Nephron progenitor cell (in vitro differentiated cells): Measurements from ENCODE around the gene OVAAL.

Experiments
- DNase-seq: peaks from one replicate; pipeline ENCODE4 v3.0.0; 2021
- H3K27ac Mint-ChIP-seq: 2 replicates; pipeline ENCODE4 v1.8.0; 2021; ENCODE audit warnings: mild to moderate bottlenecking, moderate library complexity, mixed read lengths
- H3K27me3 Mint-ChIP-seq: 2 replicates; pipeline ENCODE4 v1.8.0; 2021; ENCODE audit warnings: mild to moderate bottlenecking, low read depth, mixed read lengths; ENCODE audit not compliant: poor library complexity
- H3K36me3 Mint-ChIP-seq: 2 replicates; pipeline ENCODE4 v1.8.0; 2021; ENCODE audit warnings: low read depth, mixed read lengths
- H3K4me1 Mint-ChIP-seq: 2 replicates; pipeline ENCODE4 v1.8.0; 2021; ENCODE audit warnings: mixed read lengths
- H3K4me3 Mint-ChIP-seq: 2 replicates; pipeline ENCODE4 v1.8.0; 2021; ENCODE audit warnings: mild to moderate bottlenecking, moderate library complexity, mixed read lengths
- H3K9me3 Mint-ChIP-seq: 2 replicates; pipeline ENCODE4 v1.8.0; 2021; ENCODE audit warnings: mild to moderate bottlenecking, moderate library complexity, mixed read lengths
- CTCF ChIP-seq: fragments of 200-600 bp; sonication (generic); IDR thresholded peaks from 2 replicates; pipeline ENCODE4 v1.5.0; 2021; ENCODE audit warnings: antibody characterized with exemption

OVAAL gene

GRCh38 chr1:180567654-180568053, 8.9 kb downstream of the OVAAL start:
- Mint-ChIP-seq H3K4me1 (peaks cover 1% of the 10 kb centered on the region), H3K4me3 (no peak overlapping the region), H3K36me3 (no peaks in the 10 kb centered on the region), H3K27me3 (peaks cover 14% of the 10 kb centered on the region), H3K9me3 (no peaks in the 10 kb centered on the region), H3K27ac (no peak overlapping the region)
- no peak for TF ChIP-seq CTCF
- no peak for DNase-seq

- DNase-seq = no peak
- Mint-ChIP-seq H3K36me3 (no peaks in the 10 kb centered on the region), H3K9me3 (no peaks in the 10 kb centered on the region), H3K4me1 (peaks cover 6% of the 10 kb centered on the region), H3K27me3 (peaks cover 14% of the 10 kb centered on the region), H3K4me3 (no peak overlapping the region), H3K27ac (no peak overlapping the region)
- TF ChIP-seq CTCF = no peak
Measured at GRCh38 chr1:180568184-180568583, 9.4 kb downstream of the OVAAL start.

- Mint-ChIP-seq H3K9me3 (no peaks in the 10 kb centered on the region), H3K27ac (no peak overlapping the region), H3K4me1 (peaks cover 15% of the 10 kb centered on the region), H3K27me3 (peaks cover 16% of the 10 kb centered on the region), H3K4me3 (no peak overlapping the region), H3K36me3 (no peaks in the 10 kb centered on the region)
- no peak for TF ChIP-seq CTCF
- no peak for DNase-seq
Measured at GRCh38 chr1:180571060-180571831, 12.5 kb downstream of the OVAAL start.

GRCh38 chr1:180571832-180572636, 13.3 kb downstream of the OVAAL start:
- no peak for DNase-seq

GRCh38 chr1:180572760-180573159, 14.0 kb downstream of the OVAAL start:
- Mint-ChIP-seq H3K27me3 (peaks cover 12% of the 10 kb centered on the region), H3K4me1 (peaks cover 20% of the 10 kb centered on the region), H3K9me3 (peaks cover 6% of the 10 kb centered on the region), H3K36me3 (no peaks in the 10 kb centered on the region), H3K4me3 (no peak overlapping the region), H3K27ac (no peak overlapping the region)
- TF ChIP-seq CTCF = no peak
- no peak for DNase-seq

More at GRCh38 chr1:180571832-180572636, 13.3 kb downstream of the OVAAL start:
- H3K27me3 Mint-ChIP-seq = peaks cover 12% of the 10 kb centered on the region
- H3K9me3 Mint-ChIP-seq = no peaks in the 10 kb centered on the region
- no peak for TF ChIP-seq CTCF
- H3K4me3 Mint-ChIP-seq = no peak overlapping the region
- peak overlapping the region; percentile 2 for H3K27ac Mint-ChIP-seq
- peaks cover 20% of the 10 kb centered on the region for H3K4me1 Mint-ChIP-seq
- no peaks in the 10 kb centered on the region for H3K36me3 Mint-ChIP-seq
